Gastrocnemius medialis (tissue), 4 donors: ENCODE results near the gene FGFRL1. TPM values are rescaled to one million over a fixed set of nuclear protein-coding genes. Genes with fewer than 3 reads are reported as not detected.

Experiments
- ATAC-seq, 2 donors: fragments of 150-250 bp; one replicate each; pipeline ENCODE4 v1.9.1; 2016
- DNase-seq, 2 donors: peaks; one replicate each; pipeline ENCODE4 v3.0.0-alpha.2; 2019
- H3K27ac ChIP-seq, 4 donors: fragments of 200-600 bp; sonication (generic); 1 replicate in 1 of 4; 2 replicates in 3 of 4; pipeline ENCODE4 v1.5.1; 2016 to 2018; ENCODE audit warnings: mild to moderate bottlenecking in 2 of 4, moderate library complexity in 1 of 4
- H3K27me3 ChIP-seq, 3 donors: fragments of 200-600 bp; sonication (generic) in 2 of 3; 1 replicate in 1 of 3; 2 replicates in 2 of 3; pipeline versions ENCODE4 v1.5.1 to v1.6.0; 2016 to 2019; ENCODE audit warnings: mild to moderate bottlenecking in 1 of 3, moderate library complexity in 1 of 3
- H3K36me3 ChIP-seq, 2 donors: fragments of 200-600 bp; sonication (generic) in 1 of 2; one replicate each; pipeline ENCODE4 v1.5.1; 2017 to 2018
- H3K4me1 ChIP-seq, 2 donors: fragments of 200-600 bp; sonication (generic) in 1 of 2; one replicate each; pipeline ENCODE4 v1.5.1; 2016 to 2017; ENCODE audit warnings: mild to moderate bottlenecking in 2 of 2
- H3K4me3 ChIP-seq, 4 donors: fragments of 200-600 bp; sonication (generic) in 3 of 4; 1 replicate in 1 of 4; 2 replicates in 3 of 4; pipeline ENCODE4 v1.5.1; 2016 to 2019; ENCODE audit warnings: mild to moderate bottlenecking in 2 of 4
- H3K9me3 ChIP-seq, 3 donors: fragments of 200-600 bp; sonication (generic) in 2 of 3; 1 replicate in 1 of 3; 2 replicates in 2 of 3; pipeline ENCODE4 v1.5.1; 2016 to 2019
- POLR2A ChIP-seq, 2 donors: fragments of 450-650 bp; IDR thresholded peaks; one replicate each; pipeline ENCODE4 v1.6.1; 2017; ENCODE audit warnings: antibody characterized with exemption in 2 of 2, mild to moderate bottlenecking in 2 of 2, moderate library complexity in 2 of 2
- in situ Hi-C, 4 donors: fragments of 200-750 bp; cut with MboI; loops; one replicate each; pipeline versions ENCODE4 v1.15.0 to v1.8.0; 2017; ENCODE audit warnings: low sequenced_read_pairs in 4 of 4
- intact Hi-C: fragments of 100-400 bp; cut with DNase I; formaldehyde crosslinking; loops from one replicate; pipeline ENCODE4 v1.15.1; 2023; ENCODE audit warnings: low total_unique reads
- total RNA-seq, 4 donors: library from RNA; depleted of rRNA; stranded (reverse); fragments of >200 nt; gene quantifications; one replicate each; pipeline versions ENCODE4 v1.1.0 to v1.2.3, GENCODE V29; 2016
- TF ChIP-seq, protein P1 (sequence below), 5 experiments: fragments of 450-650 bp in 3 of 5; fragments of 200-600 bp in 2 of 5; sonication (generic) in 2 of 5; IDR thresholded peaks in 4 of 5; conservative IDR thresholded peaks in 1 of 5; 1 replicate in 4 of 5; 2 replicates in 1 of 5; pipeline ENCODE4 v1.5.1; 2016 to 2019; ENCODE audit warnings: antibody characterized with exemption in 5 of 5, mild to moderate bottlenecking in 3 of 5, moderate library complexity in 3 of 5

The FGFRL1 gene
- total RNA-seq, 4 donors from 2014 or later: 10.4 to 32.4 (median 15.2) TPM

DNA sequence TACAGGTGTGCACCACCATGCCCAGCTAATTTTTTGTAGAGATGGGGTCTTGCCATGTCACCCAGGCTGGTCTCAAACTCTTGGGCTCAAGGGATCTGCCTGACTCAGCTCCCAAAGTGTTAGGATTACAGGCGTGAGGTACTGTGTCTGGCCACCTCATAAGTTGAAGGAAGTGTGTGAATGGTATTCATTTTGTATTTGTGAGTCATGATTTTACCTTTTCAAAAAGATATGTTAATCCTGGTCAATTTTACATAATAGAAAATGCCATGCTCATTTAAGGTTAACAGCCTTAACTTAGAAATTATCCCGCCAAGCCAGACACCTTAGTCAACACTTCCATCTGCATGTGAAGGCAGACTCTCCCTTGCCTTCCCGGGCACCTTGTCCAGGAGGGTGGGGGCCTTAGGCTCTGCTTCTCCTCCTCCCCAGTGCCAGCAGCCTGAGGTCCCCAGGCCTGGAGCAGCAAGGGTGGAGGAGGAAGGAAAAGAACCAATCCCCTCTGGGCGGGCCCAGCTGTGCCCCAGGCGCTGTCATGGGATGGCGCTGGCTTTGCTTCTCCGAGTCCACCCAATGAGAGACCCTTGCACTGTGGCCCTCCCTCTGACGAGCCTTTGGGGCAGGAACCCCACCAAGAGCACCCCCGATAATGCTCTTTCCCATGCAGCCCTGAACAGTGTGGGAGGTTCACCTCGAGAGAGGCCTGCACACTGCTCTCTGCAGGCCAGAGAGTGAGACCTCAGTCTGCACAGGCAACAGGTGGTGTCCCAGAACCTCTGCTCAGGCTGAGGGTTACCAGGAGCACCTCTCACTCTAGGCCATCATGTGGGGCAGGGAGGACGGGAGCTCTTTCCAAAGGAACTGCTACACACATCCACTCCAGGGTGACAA, 64.6 kb downstream of the FGFRL1 start:
- Histone ChIP-seq H3K27me3 (peaks cover 13 to 22% (median 20%) of the 10 kb centered on the region in 3 donors), H3K9me3 (no peaks in the 10 kb centered on the region), H3K36me3 (no peaks in the 10 kb centered on the region), H3K4me1 (no peaks in the 10 kb centered on the region), H3K27ac (no peak overlapping the region), H3K4me3 (no peak overlapping the region)
- ATAC-seq (no peak), DNase-seq (no peak)
- intact Hi-C loops: no loop called here
- in situ Hi-C loops: no loop called here
- TF ChIP-seq, protein P1, sequence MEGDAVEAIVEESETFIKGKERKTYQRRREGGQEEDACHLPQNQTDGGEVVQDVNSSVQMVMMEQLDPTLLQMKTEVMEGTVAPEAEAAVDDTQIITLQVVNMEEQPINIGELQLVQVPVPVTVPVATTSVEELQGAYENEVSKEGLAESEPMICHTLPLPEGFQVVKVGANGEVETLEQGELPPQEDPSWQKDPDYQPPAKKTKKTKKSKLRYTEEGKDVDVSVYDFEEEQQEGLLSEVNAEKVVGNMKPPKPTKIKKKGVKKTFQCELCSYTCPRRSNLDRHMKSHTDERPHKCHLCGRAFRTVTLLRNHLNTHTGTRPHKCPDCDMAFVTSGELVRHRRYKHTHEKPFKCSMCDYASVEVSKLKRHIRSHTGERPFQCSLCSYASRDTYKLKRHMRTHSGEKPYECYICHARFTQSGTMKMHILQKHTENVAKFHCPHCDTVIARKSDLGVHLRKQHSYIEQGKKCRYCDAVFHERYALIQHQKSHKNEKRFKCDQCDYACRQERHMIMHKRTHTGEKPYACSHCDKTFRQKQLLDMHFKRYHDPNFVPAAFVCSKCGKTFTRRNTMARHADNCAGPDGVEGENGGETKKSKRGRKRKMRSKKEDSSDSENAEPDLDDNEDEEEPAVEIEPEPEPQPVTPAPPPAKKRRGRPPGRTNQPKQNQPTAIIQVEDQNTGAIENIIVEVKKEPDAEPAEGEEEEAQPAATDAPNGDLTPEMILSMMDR (IDR thresholded peaks at IDR 0.05 in 4 of 5, conservative IDR thresholded peaks at IDR 0.05 in 1 of 5): no peak
- no peak for TF ChIP-seq POLR2A (IDR thresholded peaks at IDR 0.05)

Other genes with a start within 250 kb of the FGFRL1 start
- 1 to 10 TPM in 1 of 4 donors, under 1 TPM in 1, not detected in 2; 0.91 to 1.0 TPM for gene CPLX1, start 185.5 kb upstream of the FGFRL1 start, total RNA-seq
- 10 to 100 TPM; 34.9 to 48.3 (median 44.5) TPM for gene GAK, start 79.3 kb upstream of the FGFRL1 start, total RNA-seq
- gene TMEM175, start 79.2 kb upstream of the FGFRL1 start, total RNA-seq: 10 to 100 TPM; 15.3 to 29.6 (median 20.8) TPM
- 1 to 10 TPM; 3.2 to 5.2 (median 4.5) TPM for gene DGKQ, start 38.1 kb upstream of the FGFRL1 start, total RNA-seq
- 10 to 100 TPM in 1 of 4 donors, 1 to 10 TPM in 2, under 1 TPM in 1; 0.12 to 10.8 (median 2.4) TPM for gene IDUA, start 24.6 kb upstream of the FGFRL1 start, total RNA-seq
- gene SLC26A1, start 18.2 kb upstream of the FGFRL1 start, total RNA-seq: under 1 TPM in 1 of 4 donors, not detected in 3; 0.16 TPM
- 1 to 10 TPM in 1 of 4 donors, not detected in 3; 1.3 TPM for gene RNF212, start 101.9 kb downstream of the FGFRL1 start, total RNA-seq
- 1 to 10 TPM; 5.0 to 8.9 (median 5.2) TPM for gene SPON2, start 161.0 kb downstream of the FGFRL1 start, total RNA-seq
- gene CTBP1, start 237.5 kb downstream of the FGFRL1 start, total RNA-seq: 100 to 1,000 TPM; 126 to 224 (median 169) TPM